ENCODE results near the gene PARD3. TPM values are rescaled to one million over a fixed set of nuclear protein-coding genes. Genes with fewer than 3 reads are reported as not detected.

PARD3 gene
- total RNA-seq, 6 experiments from 2014 or later = 19.1 to 27.8 (median 22.0) TPM

DNA sequence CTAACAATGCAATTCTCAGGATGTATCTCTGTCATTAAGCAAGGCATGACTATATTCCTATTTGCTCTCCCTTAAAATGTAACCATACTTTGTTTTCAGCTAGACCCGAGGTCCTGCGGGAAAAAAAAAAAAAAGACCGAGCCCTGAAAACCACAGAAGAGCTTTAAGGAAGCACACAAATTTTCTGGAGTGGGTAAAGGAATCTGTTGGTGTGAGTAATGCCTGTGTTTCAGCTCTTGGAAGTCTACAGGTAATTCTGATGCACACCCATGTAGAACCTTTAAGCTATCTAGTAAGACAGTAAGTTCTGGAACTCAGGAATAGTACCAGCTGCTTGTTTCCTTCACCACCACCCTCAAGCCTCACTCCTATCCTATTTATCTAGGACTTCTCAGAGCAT is 351.1 kb downstream of the PARD3 start:
- intact Hi-C loops (cut with DNase I) = no loop called here
- Histone ChIP-seq H3K4me1 (no peaks in the 10 kb centered on the region), H3K4me3 (no peak overlapping the region), H3K36me3 (no peaks in the 10 kb centered on the region), H3K9me3 (no peaks in the 10 kb centered on the region), H3K27ac (no peak overlapping the region), H3K27me3 (no peaks in the 10 kb centered on the region)
- no peak for TF ChIP-seq POLR2A (IDR thresholded peaks at IDR 0.05)
- TF ChIP-seq, protein P1, sequence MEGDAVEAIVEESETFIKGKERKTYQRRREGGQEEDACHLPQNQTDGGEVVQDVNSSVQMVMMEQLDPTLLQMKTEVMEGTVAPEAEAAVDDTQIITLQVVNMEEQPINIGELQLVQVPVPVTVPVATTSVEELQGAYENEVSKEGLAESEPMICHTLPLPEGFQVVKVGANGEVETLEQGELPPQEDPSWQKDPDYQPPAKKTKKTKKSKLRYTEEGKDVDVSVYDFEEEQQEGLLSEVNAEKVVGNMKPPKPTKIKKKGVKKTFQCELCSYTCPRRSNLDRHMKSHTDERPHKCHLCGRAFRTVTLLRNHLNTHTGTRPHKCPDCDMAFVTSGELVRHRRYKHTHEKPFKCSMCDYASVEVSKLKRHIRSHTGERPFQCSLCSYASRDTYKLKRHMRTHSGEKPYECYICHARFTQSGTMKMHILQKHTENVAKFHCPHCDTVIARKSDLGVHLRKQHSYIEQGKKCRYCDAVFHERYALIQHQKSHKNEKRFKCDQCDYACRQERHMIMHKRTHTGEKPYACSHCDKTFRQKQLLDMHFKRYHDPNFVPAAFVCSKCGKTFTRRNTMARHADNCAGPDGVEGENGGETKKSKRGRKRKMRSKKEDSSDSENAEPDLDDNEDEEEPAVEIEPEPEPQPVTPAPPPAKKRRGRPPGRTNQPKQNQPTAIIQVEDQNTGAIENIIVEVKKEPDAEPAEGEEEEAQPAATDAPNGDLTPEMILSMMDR (IDR thresholded peaks at IDR 0.05) = no peak
- DNase-seq = no peak
- ATAC-seq = no peak
- 73% methylated on average over 3 of the region's 3 CpGs for WGBS (ENCODE audit: insufficient coverage, low coverage, low lambda C conversion rate, missing lambda C conversion rate)

DNA sequence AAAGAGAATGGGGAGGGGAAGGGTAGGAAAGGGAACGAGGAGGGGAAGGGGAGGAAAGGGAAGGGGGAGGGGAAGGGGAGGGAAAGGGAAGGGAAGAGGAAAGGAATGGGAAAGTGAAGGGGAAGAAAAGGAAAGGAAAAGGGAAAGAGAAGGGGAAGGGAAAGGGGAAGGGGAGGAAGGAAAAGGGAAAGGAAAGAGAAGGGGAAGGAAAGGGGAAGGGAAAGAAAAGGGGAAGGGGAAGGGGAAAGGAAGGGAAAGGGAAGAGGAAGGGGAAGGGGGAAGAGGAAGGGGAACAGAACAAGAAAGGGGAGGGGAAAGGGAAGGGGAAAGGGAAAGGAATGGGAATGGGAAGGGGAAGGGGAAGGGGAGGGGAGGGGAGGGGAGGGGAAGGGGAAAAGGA is 352.1 kb downstream of the PARD3 start:
- no peak for ATAC-seq

DNA sequence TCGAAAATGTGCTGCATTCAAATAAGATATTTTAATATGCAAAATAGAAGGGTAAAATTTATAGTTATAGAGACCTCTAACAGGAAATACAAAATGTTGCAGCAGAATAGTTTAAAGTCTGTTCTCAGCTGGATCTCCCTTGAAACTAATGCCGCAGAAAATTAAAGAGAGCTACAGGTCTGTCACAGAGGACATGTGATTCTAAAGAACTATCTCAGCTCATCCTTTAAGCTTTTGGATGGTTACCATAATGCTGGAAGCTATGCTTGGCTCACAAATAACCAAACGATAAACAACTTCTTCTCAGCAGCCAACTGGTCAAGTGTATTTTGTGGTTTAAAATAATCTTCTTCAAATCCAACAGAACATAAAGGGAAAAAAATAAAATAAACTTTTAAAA is 353.0 kb downstream of the PARD3 start:
- no peaks in the 10 kb centered on the region for H3K9me3 ChIP-seq
- WGBS (ENCODE audit: insufficient coverage, low coverage, low lambda C conversion rate, missing lambda C conversion rate) = 77% methylated on average over 3 of the region's 3 CpGs
- H3K27ac ChIP-seq = no peak overlapping the region
- TF ChIP-seq, protein P1 (IDR thresholded peaks at IDR 0.05) = no peak
- no peak for TF ChIP-seq POLR2A (IDR thresholded peaks at IDR 0.05)
- no peaks in the 10 kb centered on the region for H3K4me1 ChIP-seq
- no peaks in the 10 kb centered on the region for H3K27me3 ChIP-seq
- DNase-seq (no peak), ATAC-seq (no peak)
- intact Hi-C loops (cut with DNase I) = no loop called here
- no peaks in the 10 kb centered on the region for H3K36me3 ChIP-seq
- no peak overlapping the region for H3K4me3 ChIP-seq

More for the DNA sequence above, 352.1 kb downstream of the PARD3 start:
- Histone ChIP-seq H3K9me3 (no peaks in the 10 kb centered on the region), H3K4me1 (no peaks in the 10 kb centered on the region), H3K27ac (no peak overlapping the region), H3K27me3 (no peaks in the 10 kb centered on the region), H3K36me3 (no peaks in the 10 kb centered on the region), H3K4me3 (no peak overlapping the region)
- no peak for TF ChIP-seq POLR2A (IDR thresholded peaks at IDR 0.05)
- TF ChIP-seq, protein P1 (IDR thresholded peaks at IDR 0.05) = no peak
- 78% methylated on average over 1 of the region's 1 CpG for WGBS (ENCODE audit: insufficient coverage, low coverage, low lambda C conversion rate, missing lambda C conversion rate)
- intact Hi-C loops (cut with DNase I) = no loop called here
- DNase-seq = no peak

DNA sequence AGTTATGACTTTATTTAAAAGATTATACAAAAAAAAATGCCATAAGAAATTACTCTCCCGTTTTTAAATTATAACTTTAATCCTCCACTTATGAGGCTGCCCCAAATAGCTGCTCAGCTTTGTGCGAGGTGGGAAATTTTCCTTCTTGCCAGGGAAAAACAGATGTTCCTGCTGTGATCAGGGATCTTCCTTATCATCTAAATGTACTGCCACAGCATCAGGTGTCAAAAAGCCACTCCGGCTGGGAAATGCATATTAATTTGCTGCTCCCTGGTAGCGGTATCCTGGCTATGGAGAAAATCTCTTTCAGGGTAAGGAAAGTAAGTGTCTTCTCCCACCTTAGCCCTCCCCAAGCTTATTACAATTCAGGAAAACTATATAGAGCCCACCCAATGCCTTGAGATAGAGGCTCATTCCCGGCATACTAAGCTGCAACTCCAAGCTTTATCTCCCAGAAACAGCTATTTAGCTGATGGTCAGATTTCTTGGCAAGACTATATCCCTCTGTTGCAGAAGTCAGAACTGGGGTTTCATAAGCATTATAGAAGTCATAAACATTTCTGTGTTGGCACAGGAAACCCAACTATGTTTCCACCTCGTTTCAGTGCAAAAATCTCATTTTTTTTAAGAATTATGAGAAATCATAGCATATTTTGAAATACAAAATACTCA is 360.4 kb downstream of the PARD3 start:
- 75% methylated on average over 5 of the region's 6 CpGs for WGBS (ENCODE audit: insufficient coverage, low coverage, low lambda C conversion rate, missing lambda C conversion rate)

More for the DNA sequence above, 360.4 kb downstream of the PARD3 start:
- Histone ChIP-seq H3K4me3 (no peak overlapping the region), H3K27ac (no peak overlapping the region), H3K27me3 (no peaks in the 10 kb centered on the region), H3K4me1 (peaks cover 0 to 5% (median 0%) of the 10 kb centered on the region in 4 donors), H3K36me3 (no peaks in the 10 kb centered on the region), H3K9me3 (no peaks in the 10 kb centered on the region)
- ATAC-seq = no peak
- no peak for DNase-seq
- TF ChIP-seq, protein P1 (IDR thresholded peaks at IDR 0.05) = no peak
- TF ChIP-seq POLR2A (IDR thresholded peaks at IDR 0.05) = no peak
- intact Hi-C loops (cut with DNase I) = no loop called here
